ENCODE measurements around the gene MED26. TPM values are rescaled to one million over a fixed set of nuclear protein-coding genes. Genes with fewer than 3 reads are reported as not detected.

The MED26 gene
- total RNA-seq, 1 experiment from 2014 or later = 8.8 TPM

- in situ Hi-C loops (cut with HindIII; ENCODE audit: low pct_unique_long_range_greater_than_20kb, low sequenced_read_pairs) (no loop called here), intact Hi-C loops (cut with micrococcal nuclease; ENCODE audit: unreplicated experiment) (no loop called here)
- Histone ChIP-seq H3K4me1 (ENCODE audit: control insufficient read depth, insufficient read depth, low read length) (no peaks in the 10 kb centered on the region), H3K27me3 (ENCODE audit: control insufficient read depth, insufficient read depth, low read length) (no peaks in the 10 kb centered on the region), H3K36me3 (ENCODE audit: control insufficient read depth, insufficient read depth, low read length) (peaks cover 3% of the 10 kb centered on the region; the same call in 1 of the 2 replicates), H3K4me3 (ENCODE audit: low read depth in 2 of 2, low read length in 2 of 2) (no peak overlapping the region), H3K27ac (ENCODE audit: low read length) (no peak overlapping the region), H3K9me3 (ENCODE audit: control insufficient read depth, insufficient read depth, low read depth, low read length) (no peaks in the 10 kb centered on the region)
- DNase-seq (ENCODE audit: low read depth, low spot score) = no peak
- no TSS peak for BruUV-seq (replicated peaks)
- CTCF ChIA-PET = no interaction called here
- ATAC-seq = no peak
- no peak for TF ChIP-seq POLR2AphosphoS5 (IDR thresholded peaks at IDR 0.05; ENCODE audit: low read depth, low read length)
- TF ChIP-seq, protein P1, sequence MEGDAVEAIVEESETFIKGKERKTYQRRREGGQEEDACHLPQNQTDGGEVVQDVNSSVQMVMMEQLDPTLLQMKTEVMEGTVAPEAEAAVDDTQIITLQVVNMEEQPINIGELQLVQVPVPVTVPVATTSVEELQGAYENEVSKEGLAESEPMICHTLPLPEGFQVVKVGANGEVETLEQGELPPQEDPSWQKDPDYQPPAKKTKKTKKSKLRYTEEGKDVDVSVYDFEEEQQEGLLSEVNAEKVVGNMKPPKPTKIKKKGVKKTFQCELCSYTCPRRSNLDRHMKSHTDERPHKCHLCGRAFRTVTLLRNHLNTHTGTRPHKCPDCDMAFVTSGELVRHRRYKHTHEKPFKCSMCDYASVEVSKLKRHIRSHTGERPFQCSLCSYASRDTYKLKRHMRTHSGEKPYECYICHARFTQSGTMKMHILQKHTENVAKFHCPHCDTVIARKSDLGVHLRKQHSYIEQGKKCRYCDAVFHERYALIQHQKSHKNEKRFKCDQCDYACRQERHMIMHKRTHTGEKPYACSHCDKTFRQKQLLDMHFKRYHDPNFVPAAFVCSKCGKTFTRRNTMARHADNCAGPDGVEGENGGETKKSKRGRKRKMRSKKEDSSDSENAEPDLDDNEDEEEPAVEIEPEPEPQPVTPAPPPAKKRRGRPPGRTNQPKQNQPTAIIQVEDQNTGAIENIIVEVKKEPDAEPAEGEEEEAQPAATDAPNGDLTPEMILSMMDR (IDR thresholded peaks at IDR 0.05) = no peak
- POLR2A ChIA-PET = no interaction called here
Observed at GRCh38 chr19:16525751-16526481, 102.1 kb downstream of the MED26 start.

DNA sequence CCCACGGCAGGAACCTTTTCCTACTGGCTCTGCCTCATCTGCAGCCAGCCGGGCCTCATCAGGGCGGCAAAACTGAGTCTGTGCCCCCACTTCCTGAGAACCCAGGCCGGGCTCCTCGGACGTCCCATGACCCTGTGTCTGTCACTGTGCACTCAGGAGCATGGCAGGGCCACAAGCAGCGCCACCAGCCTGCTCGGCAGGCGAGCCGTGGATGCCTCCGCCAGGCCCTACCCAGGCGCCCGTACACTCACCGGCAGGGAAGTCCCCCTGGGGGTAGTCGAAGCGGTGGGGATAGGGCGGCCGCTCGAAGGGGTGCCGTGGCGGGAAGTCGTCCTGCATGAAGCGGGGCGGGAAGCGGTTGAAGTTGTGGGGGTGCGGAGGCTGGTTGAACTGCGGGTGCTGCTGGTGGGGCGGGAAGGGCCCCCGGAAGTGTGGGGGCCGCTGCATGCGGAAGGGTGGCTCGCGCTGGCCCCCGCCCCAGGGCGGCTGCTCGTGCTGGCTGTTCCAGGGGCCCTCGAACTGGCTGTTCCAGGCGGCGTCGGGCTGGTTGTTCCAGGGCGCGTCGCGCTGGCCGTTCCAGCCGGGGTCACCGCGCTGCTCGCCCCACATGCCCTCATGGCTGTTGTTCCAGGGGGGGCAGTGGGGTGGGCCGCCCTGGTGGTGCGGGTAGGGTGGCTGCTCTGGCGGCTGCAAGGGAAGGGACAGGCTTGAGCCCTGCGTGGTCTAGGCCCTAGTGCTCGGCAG, 102.8 kb downstream of the MED26 start:
- H3K4me3 ChIP-seq (ENCODE audit: low read depth in 2 of 2, low read length in 2 of 2) = no peak overlapping the region
- POLR2A ChIA-PET = no interaction called here
- ATAC-seq = no peak

More for the DNA sequence above, 102.8 kb downstream of the MED26 start:
- Histone ChIP-seq H3K36me3 (ENCODE audit: control insufficient read depth, insufficient read depth, low read length) (0 out of 2 replicates have a peak, but pooled peaks cover 3% of the 10 kb centered on the region), H3K9me3 (ENCODE audit: control insufficient read depth, insufficient read depth, low read depth, low read length) (no peaks in the 10 kb centered on the region), H3K4me1 (ENCODE audit: control insufficient read depth, insufficient read depth, low read length) (no peaks in the 10 kb centered on the region), H3K27me3 (ENCODE audit: control insufficient read depth, insufficient read depth, low read length) (no peaks in the 10 kb centered on the region), H3K27ac (ENCODE audit: low read length) (no peak overlapping the region)
- in situ Hi-C loops (cut with HindIII; ENCODE audit: low pct_unique_long_range_greater_than_20kb, low sequenced_read_pairs) (no loop called here), intact Hi-C loops (cut with micrococcal nuclease; ENCODE audit: unreplicated experiment) (no loop called here)
- DNase-seq (ENCODE audit: low read depth, low spot score) = no peak
- CTCF ChIA-PET = no interaction called here
- TF ChIP-seq, protein P2, sequence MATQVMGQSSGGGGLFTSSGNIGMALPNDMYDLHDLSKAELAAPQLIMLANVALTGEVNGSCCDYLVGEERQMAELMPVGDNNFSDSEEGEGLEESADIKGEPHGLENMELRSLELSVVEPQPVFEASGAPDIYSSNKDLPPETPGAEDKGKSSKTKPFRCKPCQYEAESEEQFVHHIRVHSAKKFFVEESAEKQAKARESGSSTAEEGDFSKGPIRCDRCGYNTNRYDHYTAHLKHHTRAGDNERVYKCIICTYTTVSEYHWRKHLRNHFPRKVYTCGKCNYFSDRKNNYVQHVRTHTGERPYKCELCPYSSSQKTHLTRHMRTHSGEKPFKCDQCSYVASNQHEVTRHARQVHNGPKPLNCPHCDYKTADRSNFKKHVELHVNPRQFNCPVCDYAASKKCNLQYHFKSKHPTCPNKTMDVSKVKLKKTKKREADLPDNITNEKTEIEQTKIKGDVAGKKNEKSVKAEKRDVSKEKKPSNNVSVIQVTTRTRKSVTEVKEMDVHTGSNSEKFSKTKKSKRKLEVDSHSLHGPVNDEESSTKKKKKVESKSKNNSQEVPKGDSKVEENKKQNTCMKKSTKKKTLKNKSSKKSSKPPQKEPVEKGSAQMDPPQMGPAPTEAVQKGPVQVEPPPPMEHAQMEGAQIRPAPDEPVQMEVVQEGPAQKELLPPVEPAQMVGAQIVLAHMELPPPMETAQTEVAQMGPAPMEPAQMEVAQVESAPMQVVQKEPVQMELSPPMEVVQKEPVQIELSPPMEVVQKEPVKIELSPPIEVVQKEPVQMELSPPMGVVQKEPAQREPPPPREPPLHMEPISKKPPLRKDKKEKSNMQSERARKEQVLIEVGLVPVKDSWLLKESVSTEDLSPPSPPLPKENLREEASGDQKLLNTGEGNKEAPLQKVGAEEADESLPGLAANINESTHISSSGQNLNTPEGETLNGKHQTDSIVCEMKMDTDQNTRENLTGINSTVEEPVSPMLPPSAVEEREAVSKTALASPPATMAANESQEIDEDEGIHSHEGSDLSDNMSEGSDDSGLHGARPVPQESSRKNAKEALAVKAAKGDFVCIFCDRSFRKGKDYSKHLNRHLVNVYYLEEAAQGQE (IDR thresholded peaks at IDR 0.05; ENCODE audit: insufficient read depth in 1 of 2, low read depth in 2 of 2, low read length in 1 of 2) = no peak
- TF ChIP-seq, protein P1 (IDR thresholded peaks at IDR 0.05) = no peak
- TF ChIP-seq SIN3A (IDR thresholded peaks at IDR 0.05; ENCODE audit: borderline replicate concordance, insufficient read depth, low read depth, low read length) (no peak), TCF7L2 (IDR thresholded peaks at IDR 0.05; ENCODE audit: low read depth, low read length) (no peak), POLR2AphosphoS5 (IDR thresholded peaks at IDR 0.05; ENCODE audit: low read depth, low read length) (no peak)
- no TSS peak for BruUV-seq (replicated peaks)

Other genes starting within 250 kb of the MED26 start
- 34.2 TPM for gene EPS15L1, start 156.2 kb downstream of the MED26 start, total RNA-seq (2021; ENCODE audit: unreplicated experiment)
- not detected for gene CALR3, start 132.0 kb downstream of the MED26 start, total RNA-seq (2021; ENCODE audit: unreplicated experiment)
- gene C19orf44, start 131.8 kb downstream of the MED26 start, total RNA-seq (2021; ENCODE audit: unreplicated experiment) = 4.4 TPM
- gene CHERP, start 85.8 kb downstream of the MED26 start, total RNA-seq (2021; ENCODE audit: unreplicated experiment) = 48.3 TPM
- gene SLC35E1, start 55.8 kb downstream of the MED26 start, total RNA-seq (2021; ENCODE audit: unreplicated experiment) = 43.5 TPM
- 70.7 TPM for gene SMIM7, start 31.9 kb upstream of the MED26 start, total RNA-seq (2021; ENCODE audit: unreplicated experiment)
- gene TMEM38A, start 32.9 kb upstream of the MED26 start, total RNA-seq (2021; ENCODE audit: unreplicated experiment) = 8.4 TPM
- gene NWD1, start 91.6 kb upstream of the MED26 start, total RNA-seq (2021; ENCODE audit: unreplicated experiment) = 1.4 TPM
- gene SIN3B, start 201.2 kb upstream of the MED26 start, total RNA-seq (2021; ENCODE audit: unreplicated experiment) = 47.0 TPM

Data from Panc1 (cell line).